ENCODE data around the gene MRPS22.
"Not testable (repeated sequence)": the region's sequence is repeated elsewhere in the genome, so short reads cannot be mapped to it uniquely, and the experiment has no call there.

The MRPS22 gene

GRCh38 chr3:139382291-139382690 is 38.5 kb downstream of the MRPS22 start:
- H3K4me3 ChIP-seq (ENCODE audit: low read length); H3K9me3 ChIP-seq (ENCODE audit: control insufficient read depth, low read length); H3K36me3 ChIP-seq (ENCODE audit: control insufficient read depth, insufficient read depth, low read length); H3K9ac ChIP-seq (ENCODE audit: low read length); H3K27me3 ChIP-seq (ENCODE audit: control insufficient read depth, insufficient read depth, low read length); H3K4me1 ChIP-seq (ENCODE audit: control insufficient read depth, insufficient read depth, low read length): not testable (repeated sequence)

- Histone ChIP-seq H3K36me3 (ENCODE audit: control insufficient read depth, insufficient read depth, low read length) (no peaks in the 10 kb centered on the region), H3K4me3 (ENCODE audit: low read length) (no peak overlapping the region), H3K9ac (ENCODE audit: low read length) (peak overlapping the region; percentile 99), H3K27me3 (ENCODE audit: control insufficient read depth, insufficient read depth, low read length) (no peaks in the 10 kb centered on the region), H3K4me1 (ENCODE audit: control insufficient read depth, insufficient read depth, low read length) (no peaks in the 10 kb centered on the region), H3K9me3 (ENCODE audit: control insufficient read depth, low read length) (no peaks in the 10 kb centered on the region)
These were observed 44.3 kb downstream of the MRPS22 start for GRCh38 chr3:139388077-139388476.

GRCh38 chr3:139388821-139389551 is 45.2 kb downstream of the MRPS22 start:
- Histone ChIP-seq H3K4me1 (ENCODE audit: control insufficient read depth, insufficient read depth, low read length) (no peaks in the 10 kb centered on the region), H3K27me3 (ENCODE audit: control insufficient read depth, insufficient read depth, low read length) (no peaks in the 10 kb centered on the region), H3K9ac (ENCODE audit: low read length) (peak overlapping the region; percentile 99), H3K9me3 (ENCODE audit: control insufficient read depth, low read length) (no peaks in the 10 kb centered on the region), H3K36me3 (ENCODE audit: control insufficient read depth, insufficient read depth, low read length) (no peaks in the 10 kb centered on the region), H3K4me3 (ENCODE audit: low read length) (peak overlapping the region; percentile 92)

GRCh38 chr3:139389552-139390368 is 45.9 kb downstream of the MRPS22 start, which contains the start of gene COPB2:
Gene COPB2 (minus strand): TSS chr3:139389647. CDS start chr3:139389550, 97 bp downstream.
- H3K36me3 ChIP-seq (ENCODE audit: control insufficient read depth, insufficient read depth, low read length), result no peaks in the 10 kb centered on the region
- no peaks in the 10 kb centered on the region for H3K27me3 ChIP-seq (ENCODE audit: control insufficient read depth, insufficient read depth, low read length)
- H3K9me3 ChIP-seq (ENCODE audit: control insufficient read depth, low read length), result no peaks in the 10 kb centered on the region
- H3K9ac ChIP-seq (ENCODE audit: low read length), result peak within 1 kb of the TSS; percentile 99
- H3K4me1 ChIP-seq (ENCODE audit: control insufficient read depth, insufficient read depth, low read length), result no peaks in the 10 kb centered on the region
- H3K4me3 ChIP-seq (ENCODE audit: low read length), result peak within 1 kb of the TSS; percentile 92

GRCh38 chr3:139394116-139394515 is 50.3 kb downstream of the MRPS22 start:
- H3K36me3 ChIP-seq (ENCODE audit: control insufficient read depth, insufficient read depth, low read length), result no peaks in the 10 kb centered on the region
- H3K4me1 ChIP-seq (ENCODE audit: control insufficient read depth, insufficient read depth, low read length), result no peaks in the 10 kb centered on the region
- no peaks in the 10 kb centered on the region for H3K9me3 ChIP-seq (ENCODE audit: control insufficient read depth, low read length)
- no peak overlapping the region for H3K9ac ChIP-seq (ENCODE audit: low read length)
- no peaks in the 10 kb centered on the region for H3K27me3 ChIP-seq (ENCODE audit: control insufficient read depth, insufficient read depth, low read length)
- no peak overlapping the region for H3K4me3 ChIP-seq (ENCODE audit: low read length)

GRCh38 chr3:139396707-139397106 is 52.9 kb downstream of the MRPS22 start:
- H3K27me3 ChIP-seq (ENCODE audit: control insufficient read depth, insufficient read depth, low read length), result no peaks in the 10 kb centered on the region
- no peaks in the 10 kb centered on the region for H3K9me3 ChIP-seq (ENCODE audit: control insufficient read depth, low read length)
- H3K4me1 ChIP-seq (ENCODE audit: control insufficient read depth, insufficient read depth, low read length), result no peaks in the 10 kb centered on the region
- no peaks in the 10 kb centered on the region for H3K36me3 ChIP-seq (ENCODE audit: control insufficient read depth, insufficient read depth, low read length)
- no peak overlapping the region for H3K9ac ChIP-seq (ENCODE audit: low read length)
- H3K4me3 ChIP-seq (ENCODE audit: low read length), result no peak overlapping the region

- H3K4me3 ChIP-seq (ENCODE audit: low read length); H3K36me3 ChIP-seq (ENCODE audit: control insufficient read depth, insufficient read depth, low read length); H3K9me3 ChIP-seq (ENCODE audit: control insufficient read depth, low read length); H3K4me1 ChIP-seq (ENCODE audit: control insufficient read depth, insufficient read depth, low read length); H3K27me3 ChIP-seq (ENCODE audit: control insufficient read depth, insufficient read depth, low read length); H3K9ac ChIP-seq (ENCODE audit: low read length): not testable (repeated sequence)
These were observed 57.3 kb downstream of the MRPS22 start for GRCh38 chr3:139401155-139401554.
